WTC11 (cell line): ENCODE data around the gene TPK1.

Experiments used
- CREM ChIP-seq: sonication (generic); formaldehyde crosslinking; IDR thresholded peaks from 2 replicates; pipeline ENCODE4 v1.8.1; 2022; ENCODE audit warnings: mild to moderate bottlenecking, missing genetic modification reagents, moderate library complexity
- JUN ChIP-seq: sonication (generic); formaldehyde crosslinking; IDR thresholded peaks from 2 replicates; pipeline ENCODE4 v1.8.0; 2023; ENCODE audit warnings: mild to moderate bottlenecking, missing genetic modification reagents
- NFYB ChIP-seq: sonication (generic); formaldehyde crosslinking; conservative IDR thresholded peaks from 2 replicates; pipeline ENCODE4 v1.8.0; 2022; ENCODE audit warnings: low read depth, missing genetic modification reagents
- TEAD4 ChIP-seq: sonication (generic); formaldehyde crosslinking; IDR thresholded peaks from 2 replicates; pipeline ENCODE4 v1.8.0; 2022; ENCODE audit warnings: mild to moderate bottlenecking, missing genetic modification reagents
- ZNF121 ChIP-seq: sonication (generic); formaldehyde crosslinking; IDR thresholded peaks from 2 replicates; pipeline ENCODE4 v1.8.0; 2023; ENCODE audit warnings: missing genetic modification reagents
- ZNF317 ChIP-seq: sonication (generic); formaldehyde crosslinking; IDR thresholded peaks from 2 replicates; pipeline ENCODE4 v1.8.1; 2023; ENCODE audit warnings: low read depth, mild to moderate bottlenecking, moderate library complexity, missing genetic modification reagents, borderline replicate concordance
- TF ChIP-seq, protein P1 (sequence below): fragments of 200-600 bp; IDR thresholded peaks from 2 replicates; pipeline ENCODE4 v1.8.0; 2022; ENCODE audit warnings: antibody characterized with exemption
- TF ChIP-seq, protein P2 (sequence below): sonication (generic); formaldehyde crosslinking; IDR thresholded peaks from 2 replicates; pipeline ENCODE4 v1.8.1; 2022; ENCODE audit warnings: low read depth, missing genetic modification reagents, borderline replicate concordance
- TF ChIP-seq, protein P3 (sequence below): sonication (generic); formaldehyde crosslinking; IDR thresholded peaks from 2 replicates; pipeline ENCODE4 v1.8.1; 2023; ENCODE audit warnings: mild to moderate bottlenecking, missing genetic modification reagents, moderate library complexity

DNA sequence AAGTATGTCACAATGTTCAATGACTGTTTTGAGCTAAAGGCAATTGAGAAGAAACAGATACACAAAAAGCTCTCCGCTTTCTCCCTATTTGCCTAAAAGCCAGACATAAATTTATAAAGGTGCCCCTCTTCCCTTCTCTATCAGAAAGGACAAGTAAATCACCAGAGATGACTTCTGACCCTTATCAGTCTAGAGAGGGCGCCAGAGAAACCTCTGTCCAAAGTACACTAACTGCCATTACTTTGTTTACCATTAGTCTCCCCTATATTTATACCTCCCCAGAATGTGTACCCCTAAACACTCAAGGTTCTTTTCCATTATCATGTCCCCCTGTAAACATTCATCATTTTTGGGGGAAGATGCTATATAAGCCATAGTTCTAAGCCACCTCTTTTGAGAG is 49.3 kb downstream of the TPK1 start:
- TF ChIP-seq NFYB (CRISPR knock-in tag): no peak
- no peak for TF ChIP-seq CREM (CRISPR knock-in tag)
- TF ChIP-seq, protein P1, sequence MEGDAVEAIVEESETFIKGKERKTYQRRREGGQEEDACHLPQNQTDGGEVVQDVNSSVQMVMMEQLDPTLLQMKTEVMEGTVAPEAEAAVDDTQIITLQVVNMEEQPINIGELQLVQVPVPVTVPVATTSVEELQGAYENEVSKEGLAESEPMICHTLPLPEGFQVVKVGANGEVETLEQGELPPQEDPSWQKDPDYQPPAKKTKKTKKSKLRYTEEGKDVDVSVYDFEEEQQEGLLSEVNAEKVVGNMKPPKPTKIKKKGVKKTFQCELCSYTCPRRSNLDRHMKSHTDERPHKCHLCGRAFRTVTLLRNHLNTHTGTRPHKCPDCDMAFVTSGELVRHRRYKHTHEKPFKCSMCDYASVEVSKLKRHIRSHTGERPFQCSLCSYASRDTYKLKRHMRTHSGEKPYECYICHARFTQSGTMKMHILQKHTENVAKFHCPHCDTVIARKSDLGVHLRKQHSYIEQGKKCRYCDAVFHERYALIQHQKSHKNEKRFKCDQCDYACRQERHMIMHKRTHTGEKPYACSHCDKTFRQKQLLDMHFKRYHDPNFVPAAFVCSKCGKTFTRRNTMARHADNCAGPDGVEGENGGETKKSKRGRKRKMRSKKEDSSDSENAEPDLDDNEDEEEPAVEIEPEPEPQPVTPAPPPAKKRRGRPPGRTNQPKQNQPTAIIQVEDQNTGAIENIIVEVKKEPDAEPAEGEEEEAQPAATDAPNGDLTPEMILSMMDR: no peak
- TF ChIP-seq, protein P2, sequence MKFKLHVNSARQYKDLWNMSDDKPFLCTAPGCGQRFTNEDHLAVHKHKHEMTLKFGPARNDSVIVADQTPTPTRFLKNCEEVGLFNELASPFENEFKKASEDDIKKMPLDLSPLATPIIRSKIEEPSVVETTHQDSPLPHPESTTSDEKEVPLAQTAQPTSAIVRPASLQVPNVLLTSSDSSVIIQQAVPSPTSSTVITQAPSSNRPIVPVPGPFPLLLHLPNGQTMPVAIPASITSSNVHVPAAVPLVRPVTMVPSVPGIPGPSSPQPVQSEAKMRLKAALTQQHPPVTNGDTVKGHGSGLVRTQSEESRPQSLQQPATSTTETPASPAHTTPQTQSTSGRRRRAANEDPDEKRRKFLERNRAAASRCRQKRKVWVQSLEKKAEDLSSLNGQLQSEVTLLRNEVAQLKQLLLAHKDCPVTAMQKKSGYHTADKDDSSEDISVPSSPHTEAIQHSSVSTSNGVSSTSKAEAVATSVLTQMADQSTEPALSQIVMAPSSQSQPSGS (CRISPR knock-in tag): no peak
- no peak for TF ChIP-seq TEAD4 (CRISPR knock-in tag)
- TF ChIP-seq ZNF317 (CRISPR knock-in tag): no peak
- no peak for TF ChIP-seq ZNF121 (CRISPR knock-in tag)
- TF ChIP-seq, protein P3, sequence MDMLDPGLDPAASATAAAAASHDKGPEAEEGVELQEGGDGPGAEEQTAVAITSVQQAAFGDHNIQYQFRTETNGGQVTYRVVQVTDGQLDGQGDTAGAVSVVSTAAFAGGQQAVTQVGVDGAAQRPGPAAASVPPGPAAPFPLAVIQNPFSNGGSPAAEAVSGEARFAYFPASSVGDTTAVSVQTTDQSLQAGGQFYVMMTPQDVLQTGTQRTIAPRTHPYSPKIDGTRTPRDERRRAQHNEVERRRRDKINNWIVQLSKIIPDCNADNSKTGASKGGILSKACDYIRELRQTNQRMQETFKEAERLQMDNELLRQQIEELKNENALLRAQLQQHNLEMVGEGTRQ (CRISPR knock-in tag): no peak
- TF ChIP-seq JUN (CRISPR knock-in tag): no peak
